Right kidney (tissue), 1 donor: ENCODE results near the gene ADD3.
"Not testable (repeated sequence)": the region's sequence is repeated elsewhere in the genome, so short reads cannot be mapped to it uniquely, and the experiment has no call there.

ENCODE experiments used
- DNase-seq: peaks from one replicate; pipeline ENCODE4 v3.0.0-alpha.2; 2016

Gene ADD3

DNA sequence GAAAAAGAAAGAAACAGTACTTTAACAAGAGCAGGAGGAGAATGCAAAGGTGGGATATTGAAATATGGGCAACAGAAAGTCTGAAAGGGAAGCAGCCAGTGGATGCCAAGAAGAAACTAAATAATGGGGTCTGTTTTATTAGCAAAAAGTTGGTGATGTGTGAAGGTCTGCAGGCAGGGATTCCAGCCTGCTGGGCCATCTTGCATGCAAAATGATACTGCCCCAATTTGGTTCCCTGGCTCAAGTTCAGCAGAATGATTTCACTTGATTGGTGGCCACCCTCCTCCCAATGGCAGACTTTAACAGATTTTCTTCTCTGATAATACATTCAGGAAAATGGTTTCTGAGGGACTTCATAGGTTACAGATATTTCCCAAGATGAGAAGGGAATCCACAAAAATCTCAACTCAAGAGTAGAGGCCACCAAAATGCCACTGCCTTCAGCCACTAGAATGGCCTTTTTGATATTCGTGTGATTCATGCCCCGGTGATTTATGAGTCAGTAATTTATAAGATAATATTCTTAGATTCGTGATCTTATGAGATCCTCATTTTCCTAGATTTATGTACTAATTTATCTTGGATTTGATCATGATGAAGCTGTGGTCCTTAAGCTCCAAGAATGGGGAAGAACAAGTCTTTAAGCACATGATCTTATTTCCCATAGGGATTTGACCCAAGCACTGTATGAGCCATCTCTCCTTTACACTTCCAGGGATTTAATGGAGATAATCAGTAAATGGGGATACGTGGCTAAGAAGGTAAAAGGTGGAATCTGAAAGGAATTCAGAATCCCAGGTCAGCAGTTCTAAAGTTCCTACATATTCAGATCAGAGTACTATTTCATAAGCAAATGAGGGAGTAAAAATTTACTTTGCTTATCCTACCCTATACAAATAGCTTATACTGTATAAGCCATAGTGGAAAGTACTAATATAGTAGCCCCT, 32.3 kb upstream of the ADD3 start:
- no peak for DNase-seq

DNA sequence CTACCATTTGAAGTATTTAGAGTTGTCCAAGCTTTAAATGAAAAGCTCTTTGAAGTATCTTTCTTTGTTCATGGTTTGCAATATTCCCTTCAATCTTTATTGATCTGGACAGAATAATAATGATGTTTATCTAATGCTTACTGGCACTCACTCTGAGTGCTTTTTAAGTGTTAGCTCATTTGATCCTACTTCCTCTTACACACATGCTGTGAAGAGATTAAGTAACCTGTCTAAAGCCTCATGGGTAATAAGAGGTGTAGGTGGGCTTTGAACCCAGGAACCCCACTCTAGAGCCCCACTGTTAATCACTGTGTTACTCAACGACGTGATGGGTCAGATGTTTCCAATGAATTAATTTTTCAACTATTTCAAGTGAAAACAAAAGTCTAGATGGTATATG, 31.1 kb upstream of the ADD3 start:
- no peak for DNase-seq

DNA sequence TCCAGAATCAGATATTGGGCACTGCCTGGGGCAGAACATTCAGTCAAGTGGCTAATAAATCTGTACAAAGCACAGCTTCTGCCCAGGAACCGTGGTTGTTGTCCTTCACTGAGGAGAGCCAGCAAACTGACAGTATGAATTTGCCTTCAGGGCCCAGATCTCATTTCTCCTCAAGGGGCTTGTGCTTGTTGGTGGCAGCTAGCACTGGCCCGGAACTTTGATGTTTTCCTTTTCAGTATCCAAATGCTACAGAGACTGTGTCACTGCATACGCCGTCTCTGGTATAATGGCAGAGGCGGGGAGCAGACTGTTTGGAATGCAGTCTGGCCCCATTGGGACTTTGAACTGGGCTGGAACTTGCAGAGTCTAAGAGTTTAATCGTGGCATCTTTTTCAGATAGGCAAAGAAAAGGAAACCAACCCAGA, 30.4 kb upstream of the ADD3 start:
- DNase-seq: no peak

DNA sequence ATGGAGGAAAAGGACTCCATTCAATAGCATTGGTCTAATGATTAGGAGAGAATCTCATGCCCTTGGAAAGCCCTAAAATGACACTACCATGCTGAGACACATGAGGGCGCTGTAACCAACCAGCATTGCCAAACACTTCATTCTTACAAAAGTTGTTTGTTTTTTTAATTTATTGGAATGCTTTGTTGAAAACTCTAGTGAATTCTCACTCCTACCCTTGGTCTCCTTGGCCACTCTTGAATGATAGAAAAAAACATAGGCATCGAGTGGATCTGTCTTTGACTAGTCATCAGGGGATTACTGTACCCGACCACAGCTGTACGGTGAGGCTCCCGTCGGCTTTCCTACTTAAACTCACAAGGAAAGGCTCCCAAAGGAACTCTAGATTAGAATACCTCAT, 29.3 kb upstream of the ADD3 start:
- no peak for DNase-seq

DNA sequence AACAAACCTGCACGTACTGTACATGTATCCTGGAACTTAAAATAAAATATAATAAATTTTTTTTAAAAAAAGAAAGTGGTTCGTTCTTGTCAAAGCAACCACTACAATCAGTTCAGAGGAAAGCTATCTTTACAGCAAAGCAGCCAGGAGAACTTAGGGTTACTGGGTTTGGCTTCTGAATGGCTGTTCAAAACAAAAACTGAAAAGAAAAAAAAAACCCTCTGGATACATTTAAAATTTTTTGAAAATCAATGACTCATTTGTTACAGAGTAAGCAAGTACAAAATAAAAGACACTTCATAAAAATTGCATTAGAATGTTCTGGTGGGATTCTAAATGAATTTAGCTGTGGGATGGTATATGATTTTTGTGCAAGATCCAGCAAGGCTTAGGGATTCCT, 28.6 kb upstream of the ADD3 start:
- no peak for DNase-seq

DNA sequence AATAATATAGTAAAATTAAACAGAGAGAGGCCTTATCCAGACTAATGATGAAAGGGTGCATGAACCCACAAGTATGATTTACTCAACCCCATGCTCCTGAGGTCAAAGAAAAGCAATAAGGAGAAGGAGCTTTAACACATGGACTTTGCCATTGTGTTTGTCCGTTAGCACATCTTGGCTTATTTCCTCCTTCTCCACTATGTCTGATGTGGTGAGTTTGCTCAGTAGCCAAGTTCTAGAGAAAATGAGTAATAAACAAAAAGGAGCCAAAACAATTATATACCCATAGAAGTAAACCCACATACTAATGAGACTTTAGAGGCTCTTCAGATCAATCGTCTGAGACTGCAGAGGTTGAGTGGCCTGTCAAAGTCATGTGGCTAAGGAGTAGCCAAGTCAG, 26.1 kb upstream of the ADD3 start:
- DNase-seq: no peak

DNA sequence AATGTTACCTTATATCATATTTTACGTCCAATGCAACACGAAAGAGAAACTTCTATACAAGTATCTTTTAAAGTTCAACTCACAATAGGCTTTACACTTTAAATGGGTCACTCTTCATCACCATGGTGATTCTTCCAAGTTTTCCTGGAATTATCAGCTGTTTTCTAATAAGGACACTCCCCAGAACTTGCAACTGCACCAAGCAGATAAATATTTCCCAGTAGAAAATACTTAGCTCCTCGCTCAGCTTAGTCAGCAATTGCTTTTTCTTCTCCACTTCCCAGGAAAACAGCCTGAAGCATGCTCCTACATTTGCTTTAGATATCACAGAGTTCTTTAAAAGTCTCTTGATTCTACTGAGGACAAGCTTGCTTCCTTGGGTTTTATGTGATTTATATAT, 25.7 kb upstream of the ADD3 start:
- DNase-seq: no peak

DNA sequence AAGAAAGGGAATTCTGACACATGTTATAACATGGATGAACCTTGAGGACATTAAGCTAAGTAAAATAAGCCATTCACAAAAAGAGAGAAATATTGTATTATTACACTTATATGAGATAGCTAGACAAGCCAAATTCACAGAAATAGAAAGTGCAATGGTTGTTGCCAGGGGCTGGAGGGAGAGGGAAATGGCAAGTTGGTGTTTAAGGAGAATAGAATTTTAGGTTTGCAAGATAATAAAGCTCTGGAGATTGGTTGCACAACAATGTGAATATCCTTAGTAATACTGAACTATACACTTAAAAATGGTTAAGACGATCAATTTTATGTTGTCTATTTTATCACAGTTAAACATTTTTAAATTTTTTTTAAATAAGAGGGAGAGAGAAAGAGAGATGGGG, 25.0 kb upstream of the ADD3 start:
- DNase-seq: no peak

DNA sequence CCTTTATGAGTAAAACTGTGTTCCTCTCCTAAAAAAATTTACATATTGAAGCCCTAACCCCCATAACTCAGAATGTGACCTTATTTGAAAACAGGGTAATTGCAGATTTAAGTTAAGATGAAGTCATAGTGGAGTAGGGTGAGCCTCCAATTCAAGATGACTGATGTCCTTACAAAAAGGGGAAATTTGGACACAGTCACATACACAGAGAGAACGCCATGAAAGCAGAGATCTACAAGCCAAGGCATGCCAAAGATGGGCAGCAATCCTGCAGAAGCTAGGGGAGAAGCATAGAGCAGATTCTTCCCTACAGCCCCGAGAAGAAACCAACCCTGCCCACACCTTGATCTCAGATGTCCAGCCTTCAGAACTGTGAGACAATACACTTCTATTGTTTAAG, 23.8 kb upstream of the ADD3 start:
- no peak for DNase-seq

DNA sequence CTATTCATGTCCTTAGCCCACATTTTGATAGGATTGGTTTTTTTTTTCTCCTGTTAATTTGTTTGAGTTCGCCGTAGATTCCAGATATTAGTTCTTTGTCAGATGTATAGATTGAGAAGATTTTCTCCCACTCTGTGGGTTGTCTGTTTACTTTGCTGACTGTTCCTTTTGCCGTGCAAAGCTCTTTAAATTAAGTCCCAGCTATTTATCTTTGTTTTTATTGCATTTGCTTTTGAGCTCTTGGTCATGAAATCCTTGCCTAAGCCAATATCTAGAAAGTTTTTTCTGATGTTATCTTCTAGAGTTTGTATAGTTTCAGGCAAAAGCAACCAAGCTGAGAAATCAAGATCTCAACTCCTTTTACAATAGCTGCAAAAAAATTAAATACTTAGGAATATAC, 22.0 kb upstream of the ADD3 start:
- DNase-seq: not testable (repeated sequence)

DNA sequence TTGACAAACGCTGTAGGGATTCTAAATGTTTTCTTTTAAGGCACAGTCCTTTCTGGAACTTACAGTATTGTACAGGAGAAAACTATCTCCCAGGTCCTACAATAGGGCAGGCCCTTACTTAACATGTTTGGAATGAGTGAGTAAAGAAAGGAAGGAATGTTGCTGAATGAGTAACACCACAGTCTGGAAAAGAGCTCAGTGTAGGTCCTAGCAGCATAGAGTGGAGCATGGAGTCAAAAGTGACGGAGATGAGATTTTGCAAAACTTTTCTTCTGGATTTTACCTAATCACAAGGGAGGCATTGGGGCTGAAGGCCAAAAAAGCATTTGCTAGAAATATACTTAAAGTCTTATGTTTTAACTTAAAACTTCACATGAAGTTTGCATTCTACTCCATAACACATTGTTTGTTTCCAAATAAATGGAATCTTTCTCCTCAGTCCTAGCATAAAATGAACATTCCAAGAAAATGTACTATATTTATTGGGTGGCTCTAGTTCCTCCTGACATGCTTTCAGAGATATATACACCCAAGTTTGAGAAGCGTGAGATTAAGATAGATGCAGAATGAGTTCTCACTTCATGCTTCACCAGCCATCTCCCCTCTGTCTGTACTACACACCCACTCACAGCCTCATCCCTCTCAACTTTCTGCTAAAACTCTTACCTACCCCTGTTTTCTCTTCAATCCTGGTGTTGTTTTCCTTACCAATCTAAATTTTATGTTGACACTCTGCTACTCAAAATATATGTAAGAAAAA, 20.2 kb upstream of the ADD3 start:
- DNase-seq: no peak

DNA sequence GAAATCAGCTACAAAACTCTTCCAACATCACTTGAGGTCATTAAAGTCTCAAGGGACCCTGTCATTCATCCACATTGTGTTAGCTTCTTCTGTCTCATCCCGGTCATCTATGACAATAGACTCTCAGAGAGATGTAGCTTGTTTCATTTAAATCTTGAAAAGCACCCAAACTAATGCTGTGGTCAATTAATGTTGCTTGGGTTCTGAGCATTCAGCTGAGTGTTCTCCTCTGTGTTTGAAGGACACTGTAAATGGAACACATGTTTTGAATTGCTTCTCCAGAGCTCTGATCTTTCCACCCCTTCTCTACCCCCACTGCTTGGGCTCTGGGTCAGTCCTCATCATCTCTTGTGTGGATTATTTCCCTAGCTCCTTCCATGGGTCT, 19.6 kb upstream of the ADD3 start:
- DNase-seq: no peak

DNA sequence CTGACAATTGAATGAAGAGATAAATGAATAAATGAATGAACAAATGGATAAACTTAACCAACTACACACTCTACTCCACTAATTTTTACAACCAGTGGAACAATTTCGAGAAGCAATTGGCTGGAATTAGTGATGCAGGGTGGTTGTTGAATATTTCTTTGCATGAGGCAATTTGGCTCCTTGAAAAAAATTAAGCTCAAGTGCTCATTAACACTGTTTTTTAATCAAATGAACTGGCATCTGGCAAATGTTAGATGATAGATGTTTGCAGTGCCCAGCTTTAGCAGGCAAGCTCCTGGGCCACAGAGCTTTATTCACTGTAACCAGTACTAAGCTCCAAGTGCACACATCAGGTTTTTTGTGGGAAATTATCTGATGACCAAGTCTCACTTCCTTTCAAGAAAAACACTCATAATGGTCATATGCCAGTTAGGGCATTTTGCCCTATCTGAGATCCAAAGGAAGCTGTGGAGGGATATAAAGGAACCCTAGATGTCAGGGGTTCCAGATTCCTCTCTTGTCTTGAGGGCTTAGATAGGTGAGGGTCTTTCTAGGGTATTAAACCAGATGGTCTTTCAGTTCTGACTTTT, 16.4 kb upstream of the ADD3 start:
- no peak for DNase-seq

DNA sequence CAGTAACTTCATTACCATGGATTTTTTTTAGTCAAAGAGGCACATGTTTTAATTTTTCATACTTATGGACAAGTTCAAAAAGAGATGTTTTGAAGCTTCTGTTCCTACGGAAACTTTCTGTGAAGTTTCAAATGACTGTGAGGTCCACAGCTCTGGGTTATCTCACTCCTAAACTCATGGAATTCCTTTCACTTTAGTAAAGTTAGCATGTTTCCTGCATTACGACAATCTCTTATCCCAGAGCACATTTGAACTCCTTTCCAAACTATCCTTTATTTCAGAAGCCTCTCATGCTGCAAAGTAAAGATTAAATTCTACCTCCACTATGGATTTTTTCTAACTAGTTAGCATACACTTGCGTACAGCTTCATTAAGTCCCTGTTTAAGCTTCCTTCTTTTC, 15.3 kb upstream of the ADD3 start:
- DNase-seq: no peak

DNA sequence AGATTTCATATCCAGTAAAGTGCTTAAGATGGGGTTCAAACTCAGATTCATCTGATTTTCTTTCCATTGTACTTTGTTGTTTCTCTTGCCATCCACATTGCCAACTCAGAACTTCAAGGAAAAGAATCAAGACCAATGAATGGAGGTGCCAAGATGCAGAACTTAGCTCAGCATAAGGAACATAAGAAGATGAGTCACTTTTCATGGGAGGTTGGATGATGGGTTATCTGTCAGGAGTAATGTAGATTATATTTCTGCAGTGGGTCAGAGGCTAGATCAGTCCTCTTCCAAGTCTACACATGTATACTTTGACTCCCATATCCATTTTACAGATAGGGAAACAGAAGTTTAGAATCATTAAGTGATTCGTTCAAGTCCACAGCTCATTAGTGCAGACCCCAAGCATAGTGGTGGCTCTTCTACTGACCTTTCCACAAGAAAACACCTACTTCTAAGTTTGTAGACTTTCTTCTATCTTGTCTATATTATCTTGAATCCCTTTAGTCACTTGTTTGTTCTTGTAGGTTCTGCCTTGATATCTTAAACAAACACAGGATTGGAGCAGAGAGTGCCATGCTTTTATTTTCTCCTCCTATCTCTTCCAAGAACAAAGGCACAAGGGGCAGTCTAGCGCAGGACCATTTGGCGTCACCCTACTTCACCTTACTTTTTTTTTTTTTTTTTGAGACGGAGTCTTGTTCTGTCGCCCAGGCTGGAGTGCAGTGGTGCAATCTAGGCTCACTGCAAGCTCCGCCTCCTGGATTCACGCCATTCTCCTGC, 14.0 kb upstream of the ADD3 start:
- DNase-seq: no peak

DNA sequence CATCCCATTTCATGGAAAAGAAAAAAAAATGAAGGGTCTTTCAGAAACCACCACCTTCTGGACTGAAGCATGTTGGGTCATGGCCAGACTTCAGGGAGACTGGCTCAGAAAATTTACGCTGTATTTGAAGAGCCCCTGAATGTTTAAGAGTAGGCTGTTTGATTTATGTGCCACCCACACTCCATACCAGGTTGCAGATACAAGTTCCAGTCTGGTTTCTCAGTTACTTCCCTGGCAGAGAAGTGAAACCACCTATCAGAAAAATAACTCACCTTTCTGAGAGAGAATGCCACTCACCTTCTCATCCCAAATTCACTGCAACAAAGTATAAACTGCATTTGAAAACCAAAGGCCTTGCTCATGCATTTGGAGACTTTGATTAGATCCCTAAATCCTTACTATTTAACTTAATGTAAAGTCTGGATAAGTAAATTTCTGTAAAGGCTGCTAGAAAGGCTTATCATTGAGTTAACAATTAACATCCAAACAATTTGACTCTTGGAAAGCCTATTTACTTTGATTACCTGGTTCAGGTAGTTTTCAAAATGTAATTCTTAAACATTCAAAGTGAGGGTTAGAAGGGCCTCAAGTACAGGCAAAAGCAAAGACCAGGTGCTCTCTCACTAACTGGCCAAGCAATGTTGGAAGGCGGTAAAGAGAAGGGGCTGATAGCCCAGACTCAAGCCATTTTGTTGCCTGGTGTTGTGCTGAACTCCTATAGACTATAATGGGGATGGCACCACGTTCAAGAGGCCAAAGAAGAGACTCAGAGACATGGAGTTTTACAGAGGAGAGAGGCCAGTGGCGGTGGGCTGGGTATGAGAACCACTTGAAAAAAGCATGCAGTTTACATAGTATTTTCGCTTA, 12.8 kb upstream of the ADD3 start:
- DNase-seq: no peak

DNA sequence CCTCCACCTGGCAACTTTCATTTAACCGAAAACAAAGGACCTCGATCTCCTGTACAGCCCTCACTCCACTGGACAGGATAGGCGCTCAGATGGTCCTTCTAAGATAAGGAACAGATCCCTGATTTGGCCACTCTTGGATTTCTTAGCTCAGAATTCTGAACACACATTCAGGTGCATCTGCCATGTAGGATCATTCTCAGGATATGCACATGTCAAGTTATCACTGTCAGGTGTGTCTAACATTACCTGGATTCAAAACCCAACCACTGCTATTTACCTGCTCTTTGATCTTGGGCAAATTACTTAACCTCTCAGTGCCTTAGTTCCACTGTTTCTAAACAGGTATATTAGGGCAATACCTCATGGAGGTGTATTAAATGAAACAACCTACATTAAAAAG, 12.2 kb upstream of the ADD3 start:
- DNase-seq: no peak

DNA sequence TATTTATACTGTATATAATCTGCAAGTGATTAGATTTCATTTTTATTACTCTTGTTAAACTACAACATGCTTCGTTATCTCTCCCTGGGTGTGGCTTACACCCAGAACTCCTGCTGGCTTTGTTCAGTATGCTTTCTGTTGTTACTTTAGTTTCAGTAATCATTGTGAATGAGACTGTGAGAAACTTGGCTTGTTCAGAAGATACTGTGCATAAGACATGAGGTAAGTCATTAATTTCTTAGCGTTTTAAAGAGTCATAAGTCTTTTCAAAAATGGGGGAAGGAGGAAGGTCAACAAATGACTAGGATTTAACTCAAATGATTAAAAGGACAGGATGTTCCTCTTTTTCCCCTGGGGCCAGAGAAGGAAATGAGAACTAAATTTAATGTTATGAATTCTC, 11.6 kb upstream of the ADD3 start:
- no peak for DNase-seq

DNA sequence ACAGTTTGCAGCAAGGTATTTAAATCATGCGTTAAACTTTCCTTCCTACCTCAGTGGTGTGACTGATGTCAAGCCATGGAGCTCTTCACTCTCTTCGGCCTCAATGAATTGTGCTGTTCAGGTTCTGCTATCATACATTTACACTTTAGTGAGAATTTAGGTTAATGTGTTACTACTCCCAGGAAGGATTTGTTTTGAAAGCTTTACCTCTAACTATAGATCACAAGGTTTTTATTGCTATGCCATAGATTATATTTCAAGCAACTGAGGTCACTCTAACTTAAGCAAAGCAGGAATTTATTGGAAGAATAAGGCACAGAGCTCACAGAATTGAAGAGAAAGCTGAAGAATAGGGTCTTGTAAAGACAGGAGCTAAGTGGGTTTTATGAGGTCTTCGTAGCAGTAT, 11.0 kb upstream of the ADD3 start:
- no peak for DNase-seq

DNA sequence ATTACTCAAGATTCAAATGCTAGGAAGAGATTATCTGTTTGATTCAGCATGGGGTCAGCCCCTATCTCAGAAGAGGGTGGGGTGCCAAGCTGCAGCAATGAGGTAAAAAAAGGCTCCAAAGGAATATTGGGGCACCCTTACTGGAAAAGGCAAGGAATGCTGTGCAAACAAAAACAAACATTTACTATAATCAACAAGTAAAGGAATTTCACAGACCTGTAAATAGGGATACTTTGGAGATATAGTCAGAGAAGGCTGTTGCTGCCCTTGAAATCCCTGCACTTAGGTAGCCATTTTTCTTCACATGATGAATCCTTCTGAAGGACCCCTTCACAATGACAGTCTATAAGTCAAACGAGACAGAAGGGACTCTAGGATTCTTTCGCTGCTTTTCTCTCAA, 10.6 kb upstream of the ADD3 start:
- no peak for DNase-seq

DNA sequence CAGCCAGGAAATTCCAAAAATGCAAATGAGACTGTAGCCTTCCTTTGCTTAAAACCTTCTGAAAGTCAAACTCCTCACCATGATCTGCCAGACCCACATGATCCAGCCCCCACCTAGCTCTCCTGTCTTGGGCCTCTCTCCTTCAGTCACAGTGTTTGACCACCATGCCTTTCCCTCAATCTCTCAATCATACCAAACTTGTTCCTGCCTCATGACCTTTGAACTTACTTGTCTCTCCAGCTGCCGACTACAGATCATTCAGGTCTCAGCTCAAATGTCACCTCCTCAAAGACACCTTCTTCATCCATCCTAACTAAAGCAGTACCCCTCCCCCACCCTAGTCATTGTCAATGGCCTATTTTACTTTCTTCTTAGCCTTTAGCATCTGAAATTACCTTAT, 9.3 kb upstream of the ADD3 start:
- no peak for DNase-seq
